HepG2 (cell line): Measurements from ENCODE around the gene SLC4A9. TPM values are rescaled to one million over a fixed set of nuclear protein-coding genes. Genes with fewer than 3 reads are reported as not detected.

Experiments
- ATAC-seq: fragments of 200-7000 bp; cut with Tn5 transposase; 3 replicates; pipeline ENCODE4 v1.9.1; 2020; ENCODE audit warnings: mild to moderate bottlenecking, moderate library complexity
- BruUV-seq: library from RNA; stranded (reverse); fragments of 400-500 nt; replicated peaks from 2 replicates; lab custom pipeline; 2021; lab: Mats Ljungman, UMichigan
- CTCF ChIA-PET: fragments of 300-600 bp; formaldehyde crosslinking; extraction: SDS; loops from one replicate; lab custom pipeline; 2021; ENCODE audit warnings: low total read pairs, inconsistent platforms, low intra/inter-chr PET ratio; lab: Yijun Ruan, JAX
- POLR2A ChIA-PET: fragments of 350-600 bp; sonication (Branson Sonifier 250); formaldehyde crosslinking; loops from one replicate; lab custom pipeline; 2020; ENCODE audit warnings: antibody characterized with exemption, inconsistent platforms; lab: Yijun Ruan, JAX
- DNase-seq: peaks from one replicate; pipeline ENCODE4 v3.0.0-alpha.2; 2015; ENCODE audit warnings: low spot score
- FAIRE-seq: peaks from 3 replicates; lab custom pipeline; 2011; peaks lifted over from hg19 to GRCh38; lab: Jason Lieb, UNC
- H2AFZ ChIP-seq: one replicate; pipeline ENCODE4 v1.6.1; 2011; ENCODE audit warnings: low read length, inconsistent platforms
- H3K27ac ChIP-seq: fragments of 300-600 bp; 3 replicates; pipeline ENCODE4 v1.8.0; 2011; ENCODE audit warnings: mixed run types, mild to moderate bottlenecking, mixed read lengths, low read length, inconsistent platforms; ENCODE audit not compliant: insufficient read depth; ENCODE audit errors: extremely low read length
- H3K27me3 ChIP-seq, 2 experiments: fragments of 200-600 bp in 1 of 2; 2 replicates in 1 of 2; 3 replicates in 1 of 2; pipeline versions ENCODE4 v1.6.0 to v1.8.0; 2011; ENCODE audit warnings: low read length in 2 of 2, mild to moderate bottlenecking in 2 of 2, moderate library complexity in 2 of 2, inconsistent platforms in 1 of 2; ENCODE audit not compliant: insufficient read depth in 2 of 2, control insufficient read depth in 1 of 2
- H3K36me3 ChIP-seq, 2 experiments: fragments of 200-600 bp in 1 of 2; replicated peaks in 1 of 2; 2 replicates in 1 of 2; 3 replicates in 1 of 2; pipeline versions ENCODE4 v1.5.1 to v1.8.0; 2011; ENCODE audit warnings: low read length in 2 of 2, inconsistent platforms in 1 of 2; ENCODE audit not compliant: insufficient read depth in 2 of 2, control insufficient read depth in 1 of 2
- H3K4me1 ChIP-seq: 2 replicates; pipeline ENCODE4 v1.5.1; 2012; ENCODE audit warnings: low read length, inconsistent platforms; ENCODE audit not compliant: insufficient read depth
- H3K4me2 ChIP-seq: 2 replicates; pipeline ENCODE4 v1.6.0; 2011; ENCODE audit warnings: low read depth, low read length, inconsistent platforms
- H3K4me3 ChIP-seq, 3 experiments: fragments of 200-600 bp in 1 of 3; sonication (generic), shearing (Covaris generic) in 1 of 3; replicated peaks in 1 of 3; 2 replicates each; pipeline ENCODE4 v1.5.1; 2011 to 2016; ENCODE audit warnings: low read length in 3 of 3, inconsistent platforms in 2 of 3, low read depth in 2 of 3, mild to moderate bottlenecking in 2 of 3, control low read depth in 1 of 3, mixed read lengths in 1 of 3; ENCODE audit not compliant: insufficient read depth in 1 of 3
- H3K79me2 ChIP-seq: one replicate; pipeline ENCODE4 v1.6.1; 2011; ENCODE audit warnings: low read length, inconsistent platforms; ENCODE audit not compliant: insufficient read depth
- H3K9ac ChIP-seq: 2 replicates; pipeline ENCODE4 v1.6.0; 2011; ENCODE audit warnings: mild to moderate bottlenecking, low read depth, low read length, inconsistent platforms; ENCODE audit not compliant: insufficient read depth
- H3K9me3 ChIP-seq: 2 replicates; pipeline ENCODE4 v1.5.1; 2012; ENCODE audit warnings: mild to moderate bottlenecking, low read length
- H4K20me1 ChIP-seq: 2 replicates; pipeline ENCODE4 v1.6.0; 2011; ENCODE audit warnings: inconsistent platforms, mild to moderate bottlenecking, low read length, moderate library complexity; ENCODE audit not compliant: insufficient read depth
- BRF2 ChIP-seq: sonication (generic); formaldehyde crosslinking; IDR thresholded peaks from 2 replicates; pipeline ENCODE4 v1.8.1; 2022; ENCODE audit warnings: mild to moderate bottlenecking, missing genetic modification reagents
- DMTF1 ChIP-seq: sonication (generic); formaldehyde crosslinking; IDR thresholded peaks from 2 replicates; pipeline ENCODE4 v1.4.0; 2020; ENCODE audit warnings: mild to moderate bottlenecking, missing genetic modification reagents
- EEA1 ChIP-seq: sonication (generic); formaldehyde crosslinking; IDR thresholded peaks from 2 replicates; pipeline ENCODE4 v1.5.1; 2020; ENCODE audit warnings: mild to moderate bottlenecking, missing genetic modification reagents, borderline replicate concordance
- HDAC2 ChIP-seq: sonication (generic); formaldehyde crosslinking; IDR thresholded peaks from 2 replicates; pipeline ENCODE4 v1.4.0; 2020; ENCODE audit warnings: missing genetic modification reagents
- ISL2 ChIP-seq: sonication (generic); formaldehyde crosslinking; IDR thresholded peaks from 2 replicates; pipeline ENCODE4 v1.5.0; 2020; ENCODE audit warnings: missing genetic modification reagents
- KAT8 ChIP-seq: IDR thresholded peaks from 2 replicates; pipeline ENCODE4 v1.6.1; 2016; ENCODE audit warnings: missing genetic modification reagents, missing compliant biosample characterization
- KDM5A ChIP-seq: fragments of 200-600 bp; sonication (generic); IDR thresholded peaks from 2 replicates; pipeline ENCODE4 v1.7.0; 2018; ENCODE audit warnings: antibody characterized with exemption, mild to moderate bottlenecking, low read length, borderline replicate concordance
- POLR2AphosphoS2 ChIP-seq: IDR thresholded peaks from 2 replicates; pipeline ENCODE4 v1.6.1; 2011; ENCODE audit warnings: low read depth, low read length, improper control_type of control experiment
- SETDB1 ChIP-seq: sonication (generic); formaldehyde crosslinking; IDR thresholded peaks from 2 replicates; pipeline ENCODE4 v1.5.1; 2020; ENCODE audit warnings: missing genetic modification reagents, mild to moderate bottlenecking, borderline replicate concordance
- TAF1 ChIP-seq: sonication (generic); formaldehyde crosslinking; IDR thresholded peaks from 2 replicates; pipeline ENCODE4 v1.4.0; 2020; ENCODE audit warnings: missing genetic modification reagents
- ZFP62 ChIP-seq: sonication (generic); formaldehyde crosslinking; IDR thresholded peaks from 2 replicates; pipeline ENCODE4 v1.4.0; 2020; ENCODE audit warnings: missing genetic modification reagents
- ZNF326 ChIP-seq: sonication (generic); formaldehyde crosslinking; IDR thresholded peaks from 2 replicates; pipeline ENCODE4 v1.4.0; 2020; ENCODE audit warnings: missing genetic modification reagents, borderline replicate concordance
- ZNF432 ChIP-seq: sonication (generic); formaldehyde crosslinking; IDR thresholded peaks from 2 replicates; pipeline ENCODE4 v1.5.0; 2020; ENCODE audit warnings: missing genetic modification reagents, mild to moderate bottlenecking, borderline replicate concordance
- ZNF614 ChIP-seq: IDR thresholded peaks from 2 replicates; pipeline ENCODE4 v1.6.1; 2018; ENCODE audit warnings: missing biosample characterization, missing genetic modification reagents, inconsistent platforms, borderline replicate concordance
- ZNF761 ChIP-seq: sonication (generic); formaldehyde crosslinking; conservative IDR thresholded peaks from 2 replicates; pipeline ENCODE4 v1.4.0; 2020; ENCODE audit warnings: mild to moderate bottlenecking, missing genetic modification reagents
- WGBS: methylation state at CpG from one replicate; pipeline ENCODE4 v1.1.6; 2017; ENCODE audit warnings: low lambda C conversion rate; 5-methylcytosine and 5-hydroxymethylcytosine counted together
- in situ Hi-C: cut with HindIII; loops from 2 replicates; pipeline ENCODE4 v1.10.0; 2017; ENCODE audit warnings: low pct_unique_long_range_greater_than_20kb; ENCODE audit not compliant: extremely low pct_ligation_motif_present
- intact Hi-C: fragments of 100-400 bp; cut with micrococcal nuclease; formaldehyde crosslinking; loops from one replicate; pipeline ENCODE4 v1.10.0; 2022; ENCODE audit not compliant: unreplicated experiment
- polyA plus RNA-seq, 8 experiments: library from polyadenylated mRNA; depleted of rRNA in 3 of 8; stranded (reverse) in 7 of 8; unstranded in 1 of 8; fragments of >200 nt; fragmentation: Illumina TruSeq in 4 of 8; extraction: Trizol in 4 of 8; gene quantifications; 2 replicates each; pipeline versions ENCODE4 v1.2.1 to v1.2.3, GENCODE V29; 2011 to 2016; ENCODE audit warnings: low read depth in 4 of 8, missing spikeins in 1 of 8, mixed read lengths in 1 of 8; ENCODE audit not compliant: insufficient read depth in 1 of 8
- total RNA-seq, 5 experiments: library from RNA; depleted of rRNA; stranded (reverse); fragments of >200 nt; fragmentation: Illumina TruSeq; extraction: Trizol; gene quantifications; 2 replicates each; pipeline ENCODE4 v1.2.3, GENCODE V29; 2016; ENCODE audit warnings: low read depth in 1 of 5
- TF ChIP-seq, protein P1 (sequence below): IDR thresholded peaks from 2 replicates; pipeline ENCODE4 v1.6.1; 2016
- TF ChIP-seq, protein P2 (sequence below): sonication (generic); formaldehyde crosslinking; IDR thresholded peaks from 2 replicates; pipeline ENCODE4 v1.9.0; 2021; ENCODE audit warnings: missing genetic modification reagents, mild to moderate bottlenecking, borderline replicate concordance

Gene SLC4A9
- total and polyA plus RNA-seq, 2 of the 13 experiments (the other 11 are each of a cell fraction or from before 2014, with no cell fraction given), result not detected

GRCh38 chr5:140346348-140347221 lies 13.4 kb upstream of the SLC4A9 start, which contains the start of gene HBEGF:
TSS of gene HBEGF (minus strand) at chr5:140346603. CDS start at chr5:140346328, 275 bp downstream.
- intact Hi-C loops, result loop anchor here (1.0 to 5.0 kb wide), 5 partner anchors 18 to 174 kb away; no protein-coding TSS in a partner anchor
- in situ Hi-C loops, result no loop called here
- TF ChIP-seq ZNF326 (CRISPR knock-in tag) (no peak), ZNF761 (CRISPR knock-in tag) (no peak), BRF2 (CRISPR knock-in tag) (no peak), KDM5A (no peak), TAF1 (CRISPR knock-in tag) (peak; percentile 76), ISL2 (CRISPR knock-in tag) (0 out of 2 replicates have a peak, but pooled peaks have one; percentile 16), HDAC2 (no peak), SETDB1 (CRISPR knock-in tag) (no peak), POLR2AphosphoS2 (no peak), ZNF432 (no peak), DMTF1 (no peak), EEA1 (CRISPR knock-in tag) (0 out of 2 replicates have a peak, but pooled peaks have one; percentile 37), ZNF614 (CRISPR knock-in tag) (no peak), KAT8 (CRISPR knock-in tag) (no peak), ZFP62 (CRISPR knock-in tag) (no peak)
- TF ChIP-seq, protein P1, sequence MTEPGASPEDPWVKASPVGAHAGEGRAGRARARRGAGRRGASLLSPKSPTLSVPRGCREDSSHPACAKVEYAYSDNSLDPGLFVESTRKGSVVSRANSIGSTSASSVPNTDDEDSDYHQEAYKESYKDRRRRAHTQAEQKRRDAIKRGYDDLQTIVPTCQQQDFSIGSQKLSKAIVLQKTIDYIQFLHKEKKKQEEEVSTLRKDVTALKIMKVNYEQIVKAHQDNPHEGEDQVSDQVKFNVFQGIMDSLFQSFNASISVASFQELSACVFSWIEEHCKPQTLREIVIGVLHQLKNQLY (CRISPR knock-in tag), result no peak
- TF ChIP-seq, protein P2, sequence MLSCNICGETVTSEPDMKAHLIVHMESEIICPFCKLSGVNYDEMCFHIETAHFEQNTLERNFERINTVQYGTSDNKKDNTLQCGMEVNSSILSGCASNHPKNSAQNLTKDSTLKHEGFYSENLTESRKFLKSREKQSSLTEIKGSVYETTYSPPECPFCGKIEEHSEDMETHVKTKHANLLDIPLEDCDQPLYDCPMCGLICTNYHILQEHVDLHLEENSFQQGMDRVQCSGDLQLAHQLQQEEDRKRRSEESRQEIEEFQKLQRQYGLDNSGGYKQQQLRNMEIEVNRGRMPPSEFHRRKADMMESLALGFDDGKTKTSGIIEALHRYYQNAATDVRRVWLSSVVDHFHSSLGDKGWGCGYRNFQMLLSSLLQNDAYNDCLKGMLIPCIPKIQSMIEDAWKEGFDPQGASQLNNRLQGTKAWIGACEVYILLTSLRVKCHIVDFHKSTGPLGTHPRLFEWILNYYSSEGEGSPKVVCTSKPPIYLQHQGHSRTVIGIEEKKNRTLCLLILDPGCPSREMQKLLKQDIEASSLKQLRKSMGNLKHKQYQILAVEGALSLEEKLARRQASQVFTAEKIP (CRISPR knock-in tag), result no peak

More at GRCh38 chr5:140346348-140347221, 13.4 kb upstream of the SLC4A9 start, which contains the start of gene HBEGF:
- ChIA-PET CTCF (interaction anchor here (0.7 to 1.8 kb wide), 3 partner anchors 11 to 102 kb away, joined by 4 to 6 read pairs (median 5); no protein-coding TSS in a partner anchor), POLR2A (interaction anchor here (0.9 to 2.3 kb wide), 28 partner anchors 8 to 364 kb away, joined by 3 to 19 read pairs (median 5); partner anchors contain the start of genes ANKHD1, CYSTM1, IK and NDUFA2)
- Histone ChIP-seq H3K27ac (no peak within 1 kb of the TSS), H4K20me1 (no peaks in the 10 kb centered on the region), H3K9ac (peak within 1 kb of the TSS; percentile 71), H3K4me1 (peaks cover 66% of the 10 kb centered on the region), H3K4me3 (peak within 1 kb of the TSS; percentile 62 to 81 (median 81)), H3K4me2 (peak within 1 kb of the TSS; percentile 99), H3K79me2 (no peaks in the 10 kb centered on the region), H2AFZ (no peak within 1 kb of the TSS), H3K9me3 (no peaks in the 10 kb centered on the region), H3K36me3 (peaks cover 0 to 3% of the 10 kb centered on the region in 2 experiments; a peak in 3 of 5 replicates), H3K27me3 (0 out of 5 replicates have a peak, but pooled peaks cover 0 to 7% of the 10 kb centered on the region in 2 experiments)
- FAIRE-seq (peak; percentile 43), ATAC-seq (peak; percentile 83), DNase-seq (peak; percentile 63)
- WGBS, result 0% methylated on average over 22 of the region's 72 CpGs
- BruUV-seq, result no TSS peak
